Astrocyte (in vitro differentiated cells and primary cell): ENCODE measurements around the gene NT5E. TPM values are rescaled to one million over a fixed set of nuclear protein-coding genes. Genes with fewer than 3 reads are reported as not detected.
A peak's percentile ranks its signal among the peaks of the same experiment; 100 is the strongest.

ENCODE experiments used
- DNase-seq: peaks from one replicate; pipeline ENCODE4 v3.0.0-alpha.2; 2010; ENCODE audit warnings: low read depth
- FAIRE-seq: peaks from 2 replicates; lab custom pipeline; 2011; peaks lifted over from hg19 to GRCh38; lab: Jason Lieb, UNC
- H2AFZ ChIP-seq: 2 replicates; pipeline ENCODE4 v1.6.0; 2012; ENCODE audit warnings: low read depth, low read length, inconsistent platforms
- H3K27ac ChIP-seq: 2 replicates; pipeline ENCODE4 v1.5.1; 2011; ENCODE audit warnings: low read depth, low read length, inconsistent platforms
- H3K27me3 ChIP-seq: 2 replicates; pipeline ENCODE4 v1.6.0; 2011; ENCODE audit warnings: low read length, inconsistent platforms; ENCODE audit not compliant: insufficient read depth
- H3K36me3 ChIP-seq: 2 replicates; pipeline ENCODE4 v1.5.1; 2011; ENCODE audit warnings: low read length, inconsistent platforms; ENCODE audit not compliant: insufficient read depth
- H3K4me1 ChIP-seq: 2 replicates; pipeline ENCODE4 v1.5.1; 2011; ENCODE audit warnings: low read length, inconsistent platforms; ENCODE audit not compliant: insufficient read depth
- H3K4me2 ChIP-seq: 2 replicates; pipeline ENCODE4 v1.6.0; 2012; ENCODE audit warnings: low read length, inconsistent platforms
- H3K4me3 ChIP-seq: 2 replicates; pipeline ENCODE4 v1.5.1; 2011; ENCODE audit warnings: low read depth, mild to moderate bottlenecking, low read length, inconsistent platforms; ENCODE audit not compliant: insufficient read depth
- H3K79me2 ChIP-seq: 2 replicates; pipeline ENCODE4 v1.6.0; 2012; ENCODE audit warnings: mild to moderate bottlenecking, low read length, inconsistent platforms; ENCODE audit not compliant: insufficient read depth
- H3K9ac ChIP-seq: 2 replicates; pipeline ENCODE4 v1.6.0; 2012; ENCODE audit warnings: mild to moderate bottlenecking, low read length, inconsistent platforms
- H3K9me3 ChIP-seq: 2 replicates; pipeline ENCODE4 v1.5.1; 2012; ENCODE audit warnings: low read depth, mild to moderate bottlenecking, low read length, inconsistent platforms; ENCODE audit not compliant: insufficient read depth
- H4K20me1 ChIP-seq: 2 replicates; pipeline ENCODE4 v1.6.0; 2012; ENCODE audit warnings: low read length, inconsistent platforms; ENCODE audit not compliant: insufficient read depth
- H3K27ac Mint-ChIP-seq: one replicate; pipeline ENCODE4 v1.8.0; 2021; ENCODE audit warnings: mild to moderate bottlenecking, mixed read lengths; ENCODE audit not compliant: unreplicated experiment
- H3K27me3 Mint-ChIP-seq: one replicate; pipeline ENCODE4 v1.8.0; 2021; ENCODE audit warnings: low read depth, mixed read lengths; ENCODE audit not compliant: unreplicated experiment
- H3K36me3 Mint-ChIP-seq: one replicate; pipeline ENCODE4 v1.8.0; 2021; ENCODE audit warnings: low read depth, mixed read lengths; ENCODE audit not compliant: unreplicated experiment
- H3K4me1 Mint-ChIP-seq: one replicate; pipeline ENCODE4 v1.8.0; 2021; ENCODE audit warnings: low read depth, mixed read lengths; ENCODE audit not compliant: unreplicated experiment
- H3K4me3 Mint-ChIP-seq: one replicate; pipeline ENCODE4 v1.8.0; 2021; ENCODE audit warnings: mild to moderate bottlenecking, moderate library complexity, mixed read lengths; ENCODE audit not compliant: unreplicated experiment
- H3K9me3 Mint-ChIP-seq: one replicate; pipeline ENCODE4 v1.8.0; 2021; ENCODE audit warnings: mild to moderate bottlenecking, mixed read lengths; ENCODE audit not compliant: unreplicated experiment
- EZH2 ChIP-seq: IDR thresholded peaks from 2 replicates; pipeline ENCODE4 v1.6.1; 2012; ENCODE audit warnings: mild to moderate bottlenecking, low read length, inconsistent platforms; ENCODE audit not compliant: insufficient read depth
- total RNA-seq: library from RNA; stranded (reverse); gene quantifications from 2 replicates; pipeline ENCODE4 v1.2.1, GENCODE V29; 2021
- TF ChIP-seq, protein P1 (sequence below): IDR thresholded peaks from 2 replicates; pipeline ENCODE4 v1.5.1; 2011; ENCODE audit warnings: low read depth, mild to moderate bottlenecking, inconsistent platforms, low read length, moderate library complexity; ENCODE audit not compliant: insufficient read depth

NT5E gene
- total RNA-seq, 1 donor from 2014 or later: 77.4 TPM

DNA sequence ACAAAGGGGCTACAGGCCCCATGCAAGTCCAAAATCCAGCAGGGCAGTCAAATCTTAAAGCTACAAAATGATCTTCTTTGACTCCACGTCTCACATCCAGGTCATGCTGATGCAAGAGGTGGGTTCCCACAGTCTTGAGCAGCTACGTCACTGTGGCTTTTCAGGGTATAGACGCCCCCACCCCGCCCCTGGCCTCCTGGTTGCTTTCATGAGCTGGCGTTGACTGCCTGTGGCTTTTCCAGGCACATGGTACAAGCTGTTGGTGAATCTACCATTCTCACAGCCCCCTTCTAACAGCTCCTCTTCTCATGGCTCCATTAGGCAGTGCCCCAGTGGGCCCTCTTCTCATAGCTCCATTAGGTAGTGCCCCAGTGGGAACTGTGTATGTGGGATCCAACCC lies 47.0 kb downstream of the NT5E start:
- H3K36me3 Mint-ChIP-seq: peaks cover 29% of the 10 kb centered on the region
- no peak for FAIRE-seq
- no peak for DNase-seq
- H3K9me3 Mint-ChIP-seq: peaks cover 6% of the 10 kb centered on the region
- no peak for TF ChIP-seq EZH2
- TF ChIP-seq, protein P1, sequence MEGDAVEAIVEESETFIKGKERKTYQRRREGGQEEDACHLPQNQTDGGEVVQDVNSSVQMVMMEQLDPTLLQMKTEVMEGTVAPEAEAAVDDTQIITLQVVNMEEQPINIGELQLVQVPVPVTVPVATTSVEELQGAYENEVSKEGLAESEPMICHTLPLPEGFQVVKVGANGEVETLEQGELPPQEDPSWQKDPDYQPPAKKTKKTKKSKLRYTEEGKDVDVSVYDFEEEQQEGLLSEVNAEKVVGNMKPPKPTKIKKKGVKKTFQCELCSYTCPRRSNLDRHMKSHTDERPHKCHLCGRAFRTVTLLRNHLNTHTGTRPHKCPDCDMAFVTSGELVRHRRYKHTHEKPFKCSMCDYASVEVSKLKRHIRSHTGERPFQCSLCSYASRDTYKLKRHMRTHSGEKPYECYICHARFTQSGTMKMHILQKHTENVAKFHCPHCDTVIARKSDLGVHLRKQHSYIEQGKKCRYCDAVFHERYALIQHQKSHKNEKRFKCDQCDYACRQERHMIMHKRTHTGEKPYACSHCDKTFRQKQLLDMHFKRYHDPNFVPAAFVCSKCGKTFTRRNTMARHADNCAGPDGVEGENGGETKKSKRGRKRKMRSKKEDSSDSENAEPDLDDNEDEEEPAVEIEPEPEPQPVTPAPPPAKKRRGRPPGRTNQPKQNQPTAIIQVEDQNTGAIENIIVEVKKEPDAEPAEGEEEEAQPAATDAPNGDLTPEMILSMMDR: no peak
- peaks cover 18% of the 10 kb centered on the region for H3K4me1 Mint-ChIP-seq
- Histone ChIP-seq H3K79me2 (no peaks in the 10 kb centered on the region), H3K4me1 (peaks cover 8% of the 10 kb centered on the region), H3K9me3 (peaks cover 5% of the 10 kb centered on the region), H3K36me3 (peaks cover 7% of the 10 kb centered on the region), H3K27me3 (no peaks in the 10 kb centered on the region), H4K20me1 (no peaks in the 10 kb centered on the region), H3K4me3 (no peak overlapping the region), H2AFZ (no peak overlapping the region), H3K9ac (no peak overlapping the region), H3K27ac (no peak overlapping the region), H3K4me2 (no peak overlapping the region)
- H3K27ac Mint-ChIP-seq: no peak overlapping the region
- H3K4me3 Mint-ChIP-seq: no peak overlapping the region
- H3K27me3 Mint-ChIP-seq: no peaks in the 10 kb centered on the region

DNA sequence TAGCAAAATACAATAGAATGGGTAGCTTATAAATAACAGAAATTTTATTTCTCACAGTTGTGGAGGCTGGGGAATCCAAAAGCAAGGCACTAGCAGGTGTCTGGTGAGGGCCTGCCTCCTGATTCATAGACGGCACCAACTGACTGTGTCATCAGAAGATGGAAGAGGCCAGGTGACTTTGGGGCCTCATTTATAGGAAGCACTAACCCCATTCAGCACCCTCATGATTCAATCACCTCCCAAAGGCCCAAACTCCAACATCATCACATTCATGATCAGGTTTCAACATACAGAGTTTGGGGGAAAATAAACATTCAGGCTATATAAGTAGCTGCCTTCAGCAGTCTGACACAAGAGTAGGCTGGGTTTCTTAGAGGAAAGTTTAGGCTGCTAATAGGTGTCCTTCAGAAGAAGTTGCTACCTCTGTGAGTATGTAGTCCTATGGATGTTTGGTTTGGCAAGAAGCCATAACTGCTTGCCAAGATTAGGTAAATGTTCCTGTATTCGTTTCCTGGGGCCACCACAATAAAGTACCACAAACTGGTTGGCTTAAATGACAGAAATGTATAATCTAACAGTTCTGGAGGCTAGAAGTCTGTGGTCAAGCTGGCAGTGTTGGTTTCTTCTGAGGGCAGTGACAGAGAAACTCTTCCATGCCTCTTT lies 48.8 kb downstream of the NT5E start:
- Histone ChIP-seq H2AFZ (no peak overlapping the region), H3K36me3 (no peaks in the 10 kb centered on the region), H3K4me3 (no peak overlapping the region), H4K20me1 (no peaks in the 10 kb centered on the region), H3K27me3 (no peaks in the 10 kb centered on the region), H3K4me2 (no peak overlapping the region), H3K4me1 (peaks cover 8% of the 10 kb centered on the region), H3K79me2 (no peaks in the 10 kb centered on the region), H3K27ac (no peak overlapping the region), H3K9ac (no peak overlapping the region), H3K9me3 (peaks cover 5% of the 10 kb centered on the region)
- no peak for FAIRE-seq
- TF ChIP-seq, protein P1: no peak
- TF ChIP-seq EZH2: no peak
- peak; percentile 58 for DNase-seq
- H3K36me3 Mint-ChIP-seq: peaks cover 26% of the 10 kb centered on the region
- H3K4me3 Mint-ChIP-seq: no peak overlapping the region
- H3K9me3 Mint-ChIP-seq: peaks cover 6% of the 10 kb centered on the region
- no peaks in the 10 kb centered on the region for H3K27me3 Mint-ChIP-seq
- peaks cover 18% of the 10 kb centered on the region for H3K4me1 Mint-ChIP-seq
- H3K27ac Mint-ChIP-seq: no peak overlapping the region

DNA sequence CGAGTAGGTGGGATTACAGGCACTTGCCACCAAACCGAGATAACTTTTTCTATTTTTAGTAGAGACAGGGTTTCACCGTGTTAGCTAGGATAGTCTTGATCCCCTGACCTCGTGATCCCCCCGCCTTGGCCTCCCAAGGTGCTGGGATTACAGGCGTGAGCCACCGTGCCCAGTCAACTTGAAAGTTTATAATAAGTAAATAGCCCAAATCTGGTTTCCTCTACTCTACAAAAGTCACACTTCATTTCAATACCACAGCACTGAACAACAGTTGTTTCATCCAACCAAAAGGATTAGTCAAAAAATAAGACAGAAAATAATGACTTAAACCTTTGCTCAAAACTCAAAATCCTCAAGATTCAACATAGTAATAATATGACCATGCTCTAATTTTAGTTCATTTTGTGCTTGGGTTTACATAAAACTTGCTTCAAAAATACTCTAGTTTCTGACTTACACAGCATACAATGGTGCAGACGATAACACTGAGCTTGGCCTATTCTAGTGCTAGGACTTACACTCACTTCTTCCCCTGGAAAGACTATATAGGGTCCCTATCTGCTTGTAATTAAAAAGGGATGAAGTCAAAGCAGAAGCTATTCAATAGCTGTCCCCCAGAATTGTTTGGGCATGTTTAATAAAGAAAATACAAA lies 56.7 kb downstream of the NT5E start:
- FAIRE-seq: no peak
- Histone ChIP-seq H3K79me2 (no peaks in the 10 kb centered on the region), H3K9ac (no peak overlapping the region), H3K36me3 (peaks cover 22% of the 10 kb centered on the region), H3K27me3 (no peaks in the 10 kb centered on the region), H4K20me1 (no peaks in the 10 kb centered on the region), H3K9me3 (no peaks in the 10 kb centered on the region), H3K4me2 (no peak overlapping the region), H3K4me1 (no peaks in the 10 kb centered on the region), H3K27ac (no peak overlapping the region), H3K4me3 (no peak overlapping the region), H2AFZ (no peak overlapping the region)
- no peak overlapping the region for H3K27ac Mint-ChIP-seq
- no peak for DNase-seq
- TF ChIP-seq EZH2: no peak
- TF ChIP-seq, protein P1: no peak
- H3K4me3 Mint-ChIP-seq: no peak overlapping the region
- H3K36me3 Mint-ChIP-seq: peaks cover 15% of the 10 kb centered on the region
- H3K4me1 Mint-ChIP-seq: no peaks in the 10 kb centered on the region
- no peaks in the 10 kb centered on the region for H3K27me3 Mint-ChIP-seq
- no peaks in the 10 kb centered on the region for H3K9me3 Mint-ChIP-seq
